Stomach (tissue), 19 donors: Measurements from ENCODE around the gene KDELR1. TPM values are rescaled to one million over a fixed set of nuclear protein-coding genes. Genes with fewer than 3 reads are reported as not detected.

ENCODE experiments used
- DNase-seq, 2 donors: peaks; one replicate each; pipeline versions ENCODE4 v3.0.0 to v3.0.0-alpha.2; 2013 to 2019
- H3K27ac ChIP-seq, 5 donors: fragments of 200-600 bp in 4 of 5; sonication (generic) in 4 of 5; one replicate each; pipeline ENCODE4 v1.5.1; 2013 to 2019; ENCODE audit warnings: mild to moderate bottlenecking in 1 of 5, moderate library complexity in 1 of 5
- H3K27me3 ChIP-seq, 3 donors: fragments of 200-600 bp; sonication (generic); one replicate each; pipeline ENCODE4 v1.5.1; 2017 to 2019; ENCODE audit warnings: mixed run types in 1 of 3
- H3K36me3 ChIP-seq, 4 donors: fragments of 200-600 bp; sonication (generic); 1 replicate in 3 of 4; 2 replicates in 1 of 4; pipeline ENCODE4 v1.5.1; 2016 to 2019
- H3K4me1 ChIP-seq, 4 donors: fragments of 200-600 bp; sonication (generic); one replicate each; pipeline ENCODE4 v1.5.1; 2016 to 2019
- H3K4me3 ChIP-seq, 4 donors: fragments of 200-600 bp; sonication (generic) in 3 of 4; one replicate each; pipeline ENCODE4 v1.5.1; 2016 to 2019; ENCODE audit warnings: mild to moderate bottlenecking in 1 of 4
- H3K9me3 ChIP-seq, 4 donors: fragments of 200-600 bp; sonication (generic); one replicate each; pipeline ENCODE4 v1.5.1; 2016 to 2019
- CTCF ChIP-seq, 7 experiments: fragments of 450-650 bp in 4 of 7; fragments of 200-600 bp in 3 of 7; sonication (generic) in 3 of 7; IDR thresholded peaks; one replicate each; pipeline ENCODE4 v1.5.1; 2016 to 2019; ENCODE audit warnings: antibody characterized with exemption in 7 of 7, control low read depth in 2 of 7, mild to moderate bottlenecking in 1 of 7
- EP300 ChIP-seq: sonication (generic); formaldehyde crosslinking; IDR thresholded peaks from one replicate; pipeline ENCODE4 v1.6.1; 2017; ENCODE audit warnings: antibody characterized with exemption
- POLR2A ChIP-seq, 4 donors: fragments of 450-650 bp; IDR thresholded peaks; one replicate each; pipeline ENCODE4 v1.6.1; 2016; ENCODE audit warnings: antibody characterized with exemption in 4 of 4, control low read depth in 2 of 4, mild to moderate bottlenecking in 1 of 4, moderate library complexity in 1 of 4
- POLR2AphosphoS5 ChIP-seq, 3 donors: sonication (generic); formaldehyde crosslinking; IDR thresholded peaks; one replicate each; pipeline ENCODE4 v1.6.1; 2016; ENCODE audit warnings: antibody characterized with exemption in 3 of 3
- WGBS, 5 donors: extraction: QIAGEN DNeasy Blood & Tissue Kit in 3 of 5; methylation state at CpG; one replicate each; pipeline versions ENCODE4 v1.1.5 to v1.1.7; 2013 to 2018; 5-methylcytosine and 5-hydroxymethylcytosine counted together
- intact Hi-C: fragments of 100-400 bp; cut with DNase I; formaldehyde crosslinking; loops from one replicate; pipeline ENCODE4 v1.15.1; 2023; ENCODE audit warnings: low total_unique reads
- long read RNA-seq, 10 donors: transcript quantifications; one replicate each; lab custom pipeline, GENCODE V29; 2026
- polyA plus RNA-seq, 3 donors: library from polyadenylated mRNA; stranded (reverse); fragments of 200-250 nt; gene quantifications; one replicate each; pipeline ENCODE4 v1.2.3, GENCODE V29; 2013
- total RNA-seq, 5 donors: library from RNA; depleted of rRNA; stranded (reverse); fragments of >200 nt; gene quantifications; one replicate each; pipeline versions ENCODE4 v1.1.0 to v1.2.3, GENCODE V29; 2014 to 2016
- donor health status: healthy with polysubstance abuse.
- donor health status: Bipolar disorder and iron deficiency.
- donor health status: healthy.

Gene KDELR1
- total RNA-seq (100 to 1,000 TPM in 1 of 5 donors, 10 to 100 TPM in 4; 45.8 to 123 (median 67.7) TPM), polyA plus RNA-seq (10 to 100 TPM; 69.8 to 93.8 (median 72.0) TPM)
- long read RNA-seq, donor 1, transcript KDELR1-201 (5 exons, 1,557 nt) = major isoform, 24 of 26 reads
- long read RNA-seq, donor 1, partial matches to known transcripts = 0 of 26 reads
- long read RNA-seq, donor 1, other reads (novel, unspliced or antisense) = 0 of 26 reads
- long read RNA-seq, donor 2, transcript KDELR1-201 (5 exons, 1,557 nt) = major isoform, 26 of 28 reads
- long read RNA-seq, donor 2, partial matches to known transcripts = 0 of 28 reads
- long read RNA-seq, donor 2, other reads (novel, unspliced or antisense) = 0 of 28 reads
- long read RNA-seq, donor 3, transcript KDELR1-201 (5 exons, 1,557 nt) = major isoform, 33 of 35 reads
- long read RNA-seq, donor 3, partial matches to known transcripts = 0 of 35 reads
- long read RNA-seq, donor 3, other reads (novel, unspliced or antisense) = 0 of 35 reads
- long read RNA-seq, donor 4, transcript KDELR1-201 (5 exons, 1,557 nt) = major isoform, 5 of 5 reads
- long read RNA-seq, donor 4, partial matches to known transcripts = 0 of 5 reads
- long read RNA-seq, donor 4, other reads (novel, unspliced or antisense) = 0 of 5 reads
- long read RNA-seq, donor 5, transcript KDELR1-201 (5 exons, 1,557 nt) = major isoform, 56 of 78 reads
- long read RNA-seq, donor 5, partial matches to known transcripts = 14 of 78 reads
- long read RNA-seq, donor 5, other reads (novel, unspliced or antisense) = 6 of 78 reads
- long read RNA-seq, donor 6, transcript KDELR1-201 (5 exons, 1,557 nt) = major isoform, 88 of 145 reads
- long read RNA-seq, donor 6, transcript KDELR1-203 (4 exons, 1,594 nt) = minor isoform, 8 of 145 reads
- long read RNA-seq, donor 6, partial matches to known transcripts = 49 of 145 reads
- long read RNA-seq, donor 6, other reads (novel, unspliced or antisense) = 0 of 145 reads
- long read RNA-seq, donor 7, transcript KDELR1-203 (4 exons, 1,594 nt) = minor isoform, 5 of 64 reads
- long read RNA-seq, donor 7, transcript KDELR1-201 (5 exons, 1,557 nt) = major isoform, 58 of 64 reads
- long read RNA-seq, donor 7, partial matches to known transcripts = 0 of 64 reads
- long read RNA-seq, donor 7, other reads (novel, unspliced or antisense) = 0 of 64 reads
- long read RNA-seq, donor 8, transcript KDELR1-201 (5 exons, 1,557 nt) = major isoform, 54 of 121 reads
- long read RNA-seq, donor 8, partial matches to known transcripts = 56 of 121 reads
- long read RNA-seq, donor 8, other reads (novel, unspliced or antisense) = 7 of 121 reads
- long read RNA-seq, donor 9, transcript KDELR1-201 (5 exons, 1,557 nt) = major isoform, 41 of 50 reads
- long read RNA-seq, donor 9, partial matches to known transcripts = 8 of 50 reads
- long read RNA-seq, donor 9, other reads (novel, unspliced or antisense) = 0 of 50 reads
- long read RNA-seq, donor 10, transcript KDELR1-201 (5 exons, 1,557 nt) = major isoform, 19 of 20 reads
- long read RNA-seq, donor 10, partial matches to known transcripts = 0 of 20 reads
- long read RNA-seq, donor 10, other reads (novel, unspliced or antisense) = 0 of 20 reads

GRCh38 chr19:48391100-48392005, at the start of gene KDELR1:
TSS of gene KDELR1 (minus strand) at chr19:48391551. CDS start at chr19:48391358, 193 bp downstream.
- Histone ChIP-seq H3K4me1 (peaks cover 19 to 44% (median 38%) of the 10 kb centered on the region in 4 donors), H3K36me3 (peaks cover 14 to 33% (median 32%) of the 10 kb centered on the region in 4 donors), H3K9me3 (no peaks in the 10 kb centered on the region), H3K27me3 (peaks cover 30 to 47% (median 43%) of the 10 kb centered on the region in 3 donors), H3K4me3 (peak within 1 kb of the TSS; percentile 78 to 94 (median 81)), H3K27ac (peak within 1 kb of the TSS; percentile 91 to 97 (median 94))
- WGBS, 5 donors = 3 to 11% (median 4%) methylated on average over 24 to 42 of the region's 42 CpGs
- intact Hi-C loops = no loop called here
- peak; percentile 81 to 92 for DNase-seq
- TF ChIP-seq POLR2AphosphoS5 (IDR thresholded peaks at IDR 0.05) (peak in 2 of 3 donors; percentile 43 to 63), POLR2A (IDR thresholded peaks at IDR 0.05) (no peak), CTCF (IDR thresholded peaks at IDR 0.05) (peak in 5 of 7 experiments; percentile 59 to 89 (median 85))

GRCh38 chr19:48436586-48436985, 45.2 kb upstream of the KDELR1 start:
- peaks cover 0 to 59% (median 0%) of the 10 kb centered on the region in 3 donors for H3K27me3 ChIP-seq
- intact Hi-C loops = no loop called here

GRCh38 chr19:48433337-48433736, 42.0 kb upstream of the KDELR1 start:
- no peak overlapping the region for H3K4me3 ChIP-seq
- H3K36me3 ChIP-seq = no peaks in the 10 kb centered on the region
- 66 to 76% (median 68%) methylated on average over 8 of the region's 8 CpGs for WGBS, 5 donors
- H3K27me3 ChIP-seq = peaks cover 0 to 28% (median 0%) of the 10 kb centered on the region in 3 donors
- no peak overlapping the region for H3K27ac ChIP-seq
- TF ChIP-seq EP300 (no peak), POLR2AphosphoS5 (IDR thresholded peaks at IDR 0.05) (no peak), POLR2A (IDR thresholded peaks at IDR 0.05) (no peak), CTCF (IDR thresholded peaks at IDR 0.05) (no peak)
- no peaks in the 10 kb centered on the region for H3K4me1 ChIP-seq
- intact Hi-C loops = no loop called here
- H3K9me3 ChIP-seq = no peaks in the 10 kb centered on the region
- DNase-seq = no peak

More at GRCh38 chr19:48436586-48436985, 45.2 kb upstream of the KDELR1 start:
- no peaks in the 10 kb centered on the region for H3K9me3 ChIP-seq
- H3K27ac ChIP-seq = no peak overlapping the region
- TF ChIP-seq CTCF (IDR thresholded peaks at IDR 0.05) = no peak
- no peak for TF ChIP-seq POLR2AphosphoS5 (IDR thresholded peaks at IDR 0.05)
- no peak for TF ChIP-seq EP300
- TF ChIP-seq POLR2A (IDR thresholded peaks at IDR 0.05) = no peak
- H3K36me3 ChIP-seq = no peaks in the 10 kb centered on the region
- H3K4me3 ChIP-seq = no peak overlapping the region
- H3K4me1 ChIP-seq = no peaks in the 10 kb centered on the region
- 77 to 93% (median 89%) methylated on average over 5 of the region's 5 CpGs for WGBS, 5 donors
- DNase-seq = no peak
